ENCODE data around the gene ADGRB2.
"Not testable (repeated sequence)": the region's sequence is repeated elsewhere in the genome, so short reads cannot be mapped to it uniquely, and the experiment has no call there.

The ADGRB2 gene

GRCh38 chr1:31715873-31716220 is 48.3 kb downstream of the ADGRB2 start:
- DNase-seq: no peak

- peak; percentile 58 for DNase-seq
These were observed 48.9 kb downstream of the ADGRB2 start for GRCh38 chr1:31715087-31715872.

GRCh38 chr1:31714442-31715086 is 49.6 kb downstream of the ADGRB2 start:
- peak; percentile 11 for DNase-seq

GRCh38 chr1:31712630-31713029 is 51.5 kb downstream of the ADGRB2 start:
- peak; percentile 91 for DNase-seq

GRCh38 chr1:31712068-31712467 is 52.1 kb downstream of the ADGRB2 start:
- no peak for DNase-seq

GRCh38 chr1:31708324-31708723 is 55.8 kb downstream of the ADGRB2 start:
- no peak for DNase-seq

GRCh38 chr1:31707711-31708110 is 56.4 kb downstream of the ADGRB2 start:
- no peak for DNase-seq

GRCh38 chr1:31707059-31707600 is 57.0 kb downstream of the ADGRB2 start:
- not testable (repeated sequence) for DNase-seq

- DNase-seq: no peak
These were observed 57.6 kb downstream of the ADGRB2 start for GRCh38 chr1:31706384-31707058.

GRCh38 chr1:31705080-31705866 is 58.9 kb downstream of the ADGRB2 start:
- no peak for DNase-seq

GRCh38 chr1:31704271-31705079 is 59.7 kb downstream of the ADGRB2 start:
- DNase-seq: no peak

GRCh38 chr1:31703431-31704270 is 60.5 kb downstream of the ADGRB2 start, which contains the start of gene COL16A1:
TSS of gene COL16A1 (minus strand) at chr1:31704017. CDS start at chr1:31702193, 1,824 bp downstream.
- DNase-seq: peak; percentile 49

- no peak for DNase-seq
These were observed 61.2 kb downstream of the ADGRB2 start for GRCh38 chr1:31702836-31703404.

GRCh38 chr1:31701091-31701736 is 62.9 kb downstream of the ADGRB2 start:
- peak; percentile 91 for DNase-seq

- no peak for DNase-seq
These were observed 63.6 kb downstream of the ADGRB2 start for GRCh38 chr1:31700468-31701090.

- DNase-seq: no peak
These were observed 64.7 kb downstream of the ADGRB2 start for GRCh38 chr1:31699341-31699891.

GRCh38 chr1:31697369-31697984 is 66.7 kb downstream of the ADGRB2 start:
- no peak for DNase-seq

- no peak for DNase-seq
These were observed 67.9 kb downstream of the ADGRB2 start for GRCh38 chr1:31696242-31696641.

- DNase-seq: no peak
These were observed 68.8 kb downstream of the ADGRB2 start for GRCh38 chr1:31695327-31695726.

All from kidney glomerular epithelial cell (primary cell).